CD8-positive, alpha-beta memory T cell (primary cell): ENCODE data around the gene ELAVL1. TPM values are rescaled to one million over a fixed set of nuclear protein-coding genes. Genes with fewer than 3 reads are reported as not detected.
A peak's percentile ranks its signal among the peaks of the same experiment; 100 is the strongest.
"Not testable (repeated sequence)": the region's sequence is repeated elsewhere in the genome, so short reads cannot be mapped to it uniquely, and the experiment has no call there.

Experiments
- CTCF ChIA-PET: fragments of 350-600 bp; sonication (Branson Sonifier 250); formaldehyde crosslinking; loops from one replicate; lab custom pipeline; 2021; ENCODE audit warnings: antibody characterized with exemption; lab: Charles Lee
- POLR2A ChIA-PET: fragments of 350-600 bp; sonication (Branson Sonifier 250); formaldehyde crosslinking; loops from one replicate; lab custom pipeline; 2021; ENCODE audit warnings: antibody characterized with exemption; lab: Charles Lee
- DNase-seq, 5 donors: peaks; one replicate each; pipeline versions ENCODE4 v3.0.0 to v3.0.0-alpha.2; 2020 to 2022; ENCODE audit warnings: mixed read lengths in 1 of 5
- H3K27ac ChIP-seq: one replicate; pipeline ENCODE4 v1.7.0; 2013; ENCODE audit warnings: low read depth, mild to moderate bottlenecking, low read length, moderate library complexity
- H3K27me3 ChIP-seq: 2 replicates; pipeline ENCODE4 v1.7.0; 2013; ENCODE audit warnings: low read length, mild to moderate bottlenecking; ENCODE audit not compliant: insufficient read depth, poor library complexity, severe bottlenecking
- H3K36me3 ChIP-seq: 2 replicates; pipeline ENCODE4 v1.7.0; 2013; ENCODE audit warnings: mild to moderate bottlenecking, low read length, moderate library complexity; ENCODE audit not compliant: insufficient read depth
- H3K4me1 ChIP-seq: 2 replicates; pipeline ENCODE4 v1.7.0; 2013; ENCODE audit warnings: mild to moderate bottlenecking, low read length, moderate library complexity; ENCODE audit not compliant: insufficient read depth
- H3K4me3 ChIP-seq: 2 replicates; pipeline ENCODE4 v1.7.0; 2013; ENCODE audit warnings: mild to moderate bottlenecking, low read length
- H3K9me3 ChIP-seq: 2 replicates; pipeline ENCODE4 v1.7.0; 2013; ENCODE audit warnings: mild to moderate bottlenecking, low read length
- H3K27ac Mint-ChIP-seq, 8 donors: one replicate each; pipeline ENCODE4 v1.8.0; 2020 to 2021; ENCODE audit warnings: mixed read lengths in 8 of 8, mild to moderate bottlenecking in 6 of 8, inconsistent platforms in 3 of 8, moderate library complexity in 3 of 8
- H3K27me3 Mint-ChIP-seq, 2 donors: one replicate each; pipeline ENCODE4 v1.8.0; 2020 to 2021; ENCODE audit warnings: mixed read lengths in 2 of 2, mild to moderate bottlenecking in 1 of 2, moderate library complexity in 1 of 2
- H3K36me3 Mint-ChIP-seq, 3 donors: one replicate each; pipeline ENCODE4 v1.8.0; 2020 to 2021; ENCODE audit warnings: mixed read lengths in 3 of 3, inconsistent platforms in 1 of 3, mild to moderate bottlenecking in 1 of 3
- H3K4me1 Mint-ChIP-seq, 3 donors: one replicate each; pipeline ENCODE4 v1.8.0; 2020 to 2021; ENCODE audit warnings: mixed read lengths in 3 of 3, inconsistent platforms in 1 of 3, mild to moderate bottlenecking in 1 of 3
- H3K4me3 Mint-ChIP-seq, 7 donors: one replicate each; pipeline ENCODE4 v1.8.0; 2020 to 2021; ENCODE audit warnings: mixed read lengths in 7 of 7, mild to moderate bottlenecking in 6 of 7, moderate library complexity in 4 of 7, inconsistent platforms in 2 of 7
- H3K9me3 Mint-ChIP-seq, 5 donors: one replicate each; pipeline ENCODE4 v1.8.0; 2020 to 2022; ENCODE audit warnings: mixed read lengths in 5 of 5, mild to moderate bottlenecking in 3 of 5, moderate library complexity in 2 of 5, inconsistent platforms in 1 of 5
- polyA plus RNA-seq: library from polyadenylated mRNA; unstranded; fragments of 300-500 nt; fragmentation: Illumina TruSeq; gene quantifications from one replicate; pipeline ENCODE4 v1.2.3, GENCODE V29; 2021
- total RNA-seq, 2 experiments: library from RNA; stranded (reverse); gene quantifications; one replicate each; pipeline ENCODE4 v1.2.3, GENCODE V29; 2021

The ELAVL1 gene
- total and polyA plus RNA-seq, 3 experiments from 2014 or later = 63.3 to 164 (median 156) TPM

- peaks cover 14% of the 10 kb centered on the region for H3K27me3 ChIP-seq
- peaks cover 0 to 13% (median 0%) of the 10 kb centered on the region in 3 donors for H3K36me3 Mint-ChIP-seq
- CTCF ChIA-PET = interaction anchor here (1.1 to 8.3 kb wide), 11 partner anchors 9 to 1149 kb away, joined by 3 to 41 read pairs (median 3); partner anchors contain the start of genes MAP2K7 and TIMM44
- H3K4me1 ChIP-seq = peaks cover 40% of the 10 kb centered on the region
- no peaks in the 10 kb centered on the region for H3K9me3 Mint-ChIP-seq
- no peaks in the 10 kb centered on the region for H3K36me3 ChIP-seq
- H3K4me3 ChIP-seq = peak overlapping the region; percentile 81
- H3K27ac Mint-ChIP-seq = peak overlapping the region; percentile 85 to 97 (median 92)
- peaks cover 26 to 61% (median 30%) of the 10 kb centered on the region in 3 donors for H3K4me1 Mint-ChIP-seq
- peak overlapping the region; percentile 68 for H3K27ac ChIP-seq
- H3K9me3 ChIP-seq = no peaks in the 10 kb centered on the region
- H3K4me3 Mint-ChIP-seq = peak overlapping the region; percentile 84 to 95 (median 86)
- H3K27me3 Mint-ChIP-seq = peaks cover 20 to 24% of the 10 kb centered on the region in 2 donors
- POLR2A ChIA-PET = interaction anchor here (0.7 to 3.0 kb wide), 9 partner anchors 8 to 291 kb away, joined by 3 to 42 read pairs (median 5); partner anchors contain the start of genes MAP2K7, PET100 and TIMM44
- peak; percentile 95 to 100 (median 99) for DNase-seq
These were observed 84.7 kb downstream of the ELAVL1 start for GRCh38 chr19:7920519-7921301.

GRCh38 chr19:7919610-7920518 lies 85.6 kb downstream of the ELAVL1 start, which contains the start of gene SNAPC2:
Gene SNAPC2, plus strand, starts transcription at chr19:7920338. Its CDS starts 29 bp downstream, at chr19:7920367.
- Histone ChIP-seq H3K9me3 (no peaks in the 10 kb centered on the region), H3K27ac (peak within 1 kb of the TSS; percentile 68), H3K27me3 (peaks cover 18% of the 10 kb centered on the region), H3K4me3 (peak within 1 kb of the TSS; percentile 81), H3K36me3 (no peaks in the 10 kb centered on the region), H3K4me1 (peaks cover 39% of the 10 kb centered on the region)
- ChIA-PET POLR2A (interaction anchor here (0.6 to 3.0 kb wide), 10 partner anchors 8 to 575 kb away, joined by 3 to 42 read pairs (median 5); partner anchors contain the start of genes MAP2K7 and TIMM44), CTCF (interaction anchor here (1.1 to 8.3 kb wide), 11 partner anchors 8 to 1148 kb away, joined by 3 to 41 read pairs (median 3); partner anchors contain the start of genes MAP2K7 and TIMM44)
- Mint-ChIP-seq H3K36me3 (peaks cover 0 to 13% (median 0%) of the 10 kb centered on the region in 3 donors), H3K27ac (peak within 1 kb of the TSS; percentile 85 to 97 (median 92)), H3K27me3 (peaks cover 25 to 29% of the 10 kb centered on the region in 2 donors), H3K4me3 (peak within 1 kb of the TSS; percentile 84 to 95 (median 86)), H3K9me3 (no peaks in the 10 kb centered on the region), H3K4me1 (peaks cover 26 to 63% (median 32%) of the 10 kb centered on the region in 3 donors)
- peak; percentile 93 to 98 (median 97) for DNase-seq

- peaks cover 18% of the 10 kb centered on the region for H3K27me3 ChIP-seq
- Mint-ChIP-seq H3K4me3 (peak overlapping the region in 6 of 7 donors; percentile 19 to 86 (median 80)), H3K27me3 (peaks cover 29% of the 10 kb centered on the region in 2 donors)
These were observed 86.6 kb downstream of the ELAVL1 start for GRCh38 chr19:7918615-7919421.

GRCh38 chr19:7918062-7918614 lies 87.3 kb downstream of the ELAVL1 start:
- peaks cover 0 to 15% (median 0%) of the 10 kb centered on the region in 3 donors for H3K36me3 Mint-ChIP-seq
- ChIA-PET POLR2A (interaction anchor here (0.6 to 3.0 kb wide), 5 partner anchors 9 to 87 kb away, joined by 3 to 11 read pairs (median 4); partner anchors contain the start of genes ELAVL1 and MAP2K7), CTCF (interaction anchor here (0.6 to 8.3 kb wide), 7 partner anchors 10 to 419 kb away, joined by 3 to 41 read pairs (median 4); partner anchors contain the start of genes MAP2K7 and TIMM44)

More at GRCh38 chr19:7918615-7919421, 86.6 kb downstream of the ELAVL1 start:
- H3K36me3 ChIP-seq = no peaks in the 10 kb centered on the region
- ChIA-PET CTCF (interaction anchor here (0.6 to 8.3 kb wide), 7 partner anchors 11 to 418 kb away, joined by 3 to 41 read pairs (median 4); partner anchors contain the start of genes MAP2K7 and TIMM44), POLR2A (interaction anchor here (0.6 to 3.0 kb wide), 8 partner anchors 10 to 574 kb away, joined by 3 to 42 read pairs (median 6); partner anchors contain the start of genes ELAVL1, MAP2K7 and TIMM44)
- H3K27ac ChIP-seq = peak overlapping the region; percentile 20
- H3K27ac Mint-ChIP-seq = peak overlapping the region in 3 of 8 donors; percentile 17 to 94 (median 75)
- H3K4me3 ChIP-seq = no peak overlapping the region
- peaks cover 26 to 58% (median 30%) of the 10 kb centered on the region in 3 donors for H3K4me1 Mint-ChIP-seq
- no peaks in the 10 kb centered on the region for H3K9me3 ChIP-seq
- peaks cover 37% of the 10 kb centered on the region for H3K4me1 ChIP-seq
- H3K9me3 Mint-ChIP-seq = no peaks in the 10 kb centered on the region
- H3K36me3 Mint-ChIP-seq = peaks cover 0 to 13% (median 0%) of the 10 kb centered on the region in 3 donors
- DNase-seq = no peak

GRCh38 chr19:7917267-7918061 lies 88.0 kb downstream of the ELAVL1 start:
- POLR2A ChIA-PET = interaction anchor here (0.6 to 3.0 kb wide), 5 partner anchors 8 to 88 kb away, joined by 3 to 11 read pairs (median 4); partner anchors contain the start of genes ELAVL1 and MAP2K7
- H3K9me3 ChIP-seq = no peaks in the 10 kb centered on the region
- Mint-ChIP-seq H3K9me3 (no peaks in the 10 kb centered on the region), H3K27ac (peak overlapping the region in 7 of 8 donors; percentile 36 to 94 (median 73)), H3K4me3 (peak overlapping the region; percentile 77 to 91 (median 81)), H3K4me1 (peaks cover 26 to 54% (median 28%) of the 10 kb centered on the region in 3 donors), H3K27me3 (peaks cover 29% of the 10 kb centered on the region in 2 donors), H3K36me3 (peaks cover 3 to 16% (median 3%) of the 10 kb centered on the region in 3 donors)
- H3K36me3 ChIP-seq = no peaks in the 10 kb centered on the region
- peaks cover 18% of the 10 kb centered on the region for H3K27me3 ChIP-seq
- no peak overlapping the region for H3K27ac ChIP-seq
- H3K4me3 ChIP-seq = peak overlapping the region; percentile 22
- H3K4me1 ChIP-seq = peaks cover 37% of the 10 kb centered on the region
- CTCF ChIA-PET = interaction anchor here (1.0 to 8.3 kb wide), 7 partner anchors 9 to 237 kb away, joined by 3 to 41 read pairs (median 4); partner anchors contain the start of genes MAP2K7, TIMM44 and TRAPPC5
- DNase-seq = peak; percentile 43 to 72 (median 48)

More at GRCh38 chr19:7918062-7918614, 87.3 kb downstream of the ELAVL1 start:
- DNase-seq, H3K4me3 ChIP-seq, H3K9me3 Mint-ChIP-seq, H3K9me3 ChIP-seq, H3K36me3 ChIP-seq, H3K27ac ChIP-seq: not testable (repeated sequence)
- Mint-ChIP-seq H3K27ac (peak overlapping the region in 7 of 8 donors; percentile 17 to 94 (median 54)), H3K4me1 (peaks cover 26 to 55% (median 30%) of the 10 kb centered on the region in 3 donors), H3K27me3 (peaks cover 29% of the 10 kb centered on the region in 2 donors), H3K4me3 (peak overlapping the region; percentile 44 to 85 (median 71))
- Histone ChIP-seq H3K4me1 (peaks cover 37% of the 10 kb centered on the region), H3K27me3 (peaks cover 18% of the 10 kb centered on the region)
